Keratinocyte (primary cell): ENCODE measurements around the gene CEP43.

ENCODE experiments used
- EZH2 ChIP-seq: IDR thresholded peaks from one replicate; pipeline ENCODE4 v1.6.1; 2012; ENCODE audit warnings: inconsistent platforms, mild to moderate bottlenecking, low read length, moderate library complexity
- TF ChIP-seq, protein P1 (sequence below), 3 experiments: IDR thresholded peaks in 1 of 3; conservative IDR thresholded peaks in 1 of 3; optimal IDR thresholded peaks in 1 of 3; 2 replicates in 2 of 3; 3 replicates in 1 of 3; pipeline versions ENCODE3 to v1.5.1; 2011; ENCODE audit warnings: low read length in 3 of 3, mild to moderate bottlenecking in 3 of 3, moderate library complexity in 2 of 3, control low read depth in 1 of 3, inconsistent platforms in 1 of 3; ENCODE audit not compliant: insufficient read depth in 2 of 3; ENCODE audit errors: extremely low read depth in 1 of 3

DNA sequence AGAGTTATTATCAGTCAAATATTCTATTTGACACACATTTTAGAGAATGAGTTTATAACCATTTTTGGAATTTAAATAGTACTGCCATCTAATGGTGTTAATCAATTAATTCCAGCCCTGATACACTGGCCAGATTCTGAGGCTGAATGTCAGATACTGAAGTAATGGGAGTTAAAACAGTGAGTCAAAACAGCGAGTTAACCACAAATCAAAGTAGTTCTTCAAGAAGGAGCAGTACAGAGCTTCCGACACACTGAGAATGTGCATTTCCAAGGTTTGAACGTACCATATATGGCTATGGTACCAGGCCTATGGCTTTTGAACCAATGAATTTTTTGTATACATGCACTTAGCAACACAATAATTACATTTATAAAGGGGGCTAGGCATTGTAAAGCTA, 11.3 kb upstream of the CEP43 start:
- TF ChIP-seq EZH2: no peak
- TF ChIP-seq, protein P1, sequence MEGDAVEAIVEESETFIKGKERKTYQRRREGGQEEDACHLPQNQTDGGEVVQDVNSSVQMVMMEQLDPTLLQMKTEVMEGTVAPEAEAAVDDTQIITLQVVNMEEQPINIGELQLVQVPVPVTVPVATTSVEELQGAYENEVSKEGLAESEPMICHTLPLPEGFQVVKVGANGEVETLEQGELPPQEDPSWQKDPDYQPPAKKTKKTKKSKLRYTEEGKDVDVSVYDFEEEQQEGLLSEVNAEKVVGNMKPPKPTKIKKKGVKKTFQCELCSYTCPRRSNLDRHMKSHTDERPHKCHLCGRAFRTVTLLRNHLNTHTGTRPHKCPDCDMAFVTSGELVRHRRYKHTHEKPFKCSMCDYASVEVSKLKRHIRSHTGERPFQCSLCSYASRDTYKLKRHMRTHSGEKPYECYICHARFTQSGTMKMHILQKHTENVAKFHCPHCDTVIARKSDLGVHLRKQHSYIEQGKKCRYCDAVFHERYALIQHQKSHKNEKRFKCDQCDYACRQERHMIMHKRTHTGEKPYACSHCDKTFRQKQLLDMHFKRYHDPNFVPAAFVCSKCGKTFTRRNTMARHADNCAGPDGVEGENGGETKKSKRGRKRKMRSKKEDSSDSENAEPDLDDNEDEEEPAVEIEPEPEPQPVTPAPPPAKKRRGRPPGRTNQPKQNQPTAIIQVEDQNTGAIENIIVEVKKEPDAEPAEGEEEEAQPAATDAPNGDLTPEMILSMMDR (optimal IDR thresholded peaks at IDR 0.05 in 1 of 3, IDR thresholded peaks at IDR 0.05 in 1 of 3, conservative IDR thresholded peaks at IDR 0.05 in 1 of 3; ENCODE audit: extremely low read depth in 1 of 3, insufficient read depth in 2 of 3, low read length in 3 of 3): no peak
